Panc1 (cell line): ENCODE measurements around the gene AK4.

Experiments
- CTCF ChIP-seq: fragments of 450-650 bp; IDR thresholded peaks from 2 replicates; pipeline ENCODE4 v1.5.1; 2017; ENCODE audit warnings: mild to moderate bottlenecking
- POLR2AphosphoS5 ChIP-seq: IDR thresholded peaks from 2 replicates; pipeline ENCODE4 v1.6.1; 2012; ENCODE audit warnings: mild to moderate bottlenecking, low read depth, low read length, moderate library complexity
- REST ChIP-seq, 2 experiments: IDR thresholded peaks; 2 replicates each; pipeline ENCODE4 v1.6.1; 2011 to 2012; ENCODE audit warnings: low read depth in 2 of 2, control low read depth in 1 of 2, low read length in 1 of 2, mild to moderate bottlenecking in 1 of 2, moderate library complexity in 1 of 2; ENCODE audit not compliant: insufficient read depth in 1 of 2
- SIN3A ChIP-seq: IDR thresholded peaks from 2 replicates; pipeline ENCODE4 v1.6.1; 2012; ENCODE audit warnings: low read depth, mild to moderate bottlenecking, low read length, moderate library complexity, borderline replicate concordance; ENCODE audit not compliant: insufficient read depth

GRCh38 chr1:65153635-65154034 lies 5.6 kb downstream of the AK4 start:
- TF ChIP-seq CTCF, result no peak
- TF ChIP-seq POLR2AphosphoS5, result no peak
- no peak for TF ChIP-seq SIN3A
- TF ChIP-seq REST (IDR thresholded peaks at IDR 0.05; ENCODE audit: insufficient read depth in 1 of 2, low read depth in 2 of 2, low read length in 1 of 2), result no peak
